Ammon's horn (tissue), 1 donor: ENCODE measurements around the gene C21orf58.

ENCODE experiments used
- DNase-seq: peaks from one replicate; pipeline ENCODE4 v3.0.0-alpha.2; 2016; ENCODE audit warnings: low spot score

C21orf58 gene

DNA sequence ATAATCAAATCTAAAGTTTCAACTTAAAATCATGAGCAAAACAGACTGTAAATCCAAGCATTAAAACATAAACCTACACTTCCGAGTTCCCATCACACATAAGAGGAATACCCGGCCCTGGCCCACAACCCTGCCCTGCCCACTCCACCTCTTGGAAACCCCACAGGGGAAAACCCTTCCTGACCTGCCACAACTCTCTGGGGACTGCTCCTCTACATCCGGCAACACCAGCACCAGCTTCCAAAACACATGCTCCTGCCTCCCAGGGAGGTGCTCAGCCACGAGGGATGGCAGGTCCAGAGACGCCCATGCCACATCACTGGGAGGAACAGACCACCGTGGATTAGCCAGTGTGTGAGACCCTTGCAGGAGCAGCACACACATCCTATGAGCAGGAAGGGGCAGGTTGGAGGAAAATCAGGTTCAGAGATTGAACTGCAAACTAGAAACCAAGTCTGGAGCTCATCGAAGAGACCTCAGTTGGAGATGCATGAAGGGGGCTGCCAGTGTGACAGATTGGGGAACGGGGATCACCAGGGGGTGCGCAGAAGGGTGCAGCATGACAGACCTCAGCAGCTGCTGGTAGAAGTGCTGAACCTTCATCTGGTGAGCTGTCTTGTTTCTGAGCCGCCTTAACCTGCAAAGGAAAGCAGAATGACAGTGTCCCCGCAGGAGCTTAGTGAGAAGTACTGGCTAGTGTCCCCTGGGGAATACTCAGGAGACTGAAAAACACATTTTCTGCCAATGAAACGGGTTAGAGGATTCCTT lies 69.3 kb downstream of the C21orf58 start:
- no peak for DNase-seq

DNA sequence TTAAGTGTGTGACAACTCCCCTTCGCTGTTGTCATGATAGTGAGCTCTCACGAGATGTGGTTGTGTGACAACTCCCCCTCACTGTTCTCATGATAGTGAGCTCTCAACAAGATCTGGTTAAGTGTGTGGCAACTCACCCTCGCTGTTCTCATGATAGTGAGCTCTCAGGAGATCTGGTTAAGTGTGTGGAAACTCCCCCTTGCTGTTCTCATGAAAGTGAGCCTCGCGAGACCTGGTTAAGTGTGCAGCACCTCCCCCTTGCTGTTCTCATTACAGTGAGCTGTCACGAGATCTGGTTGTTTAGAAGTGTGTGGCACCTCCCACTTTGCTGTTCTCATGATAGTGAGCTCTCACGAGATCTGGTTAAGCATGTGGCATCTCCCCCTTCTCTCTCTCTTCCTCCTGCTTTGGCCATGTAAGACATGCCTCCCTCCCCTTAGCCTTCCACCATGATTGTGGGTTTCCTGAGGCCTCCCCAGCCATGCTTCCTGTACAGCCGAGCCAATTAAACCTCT lies 70.0 kb downstream of the C21orf58 start:
- no peak for DNase-seq

DNA sequence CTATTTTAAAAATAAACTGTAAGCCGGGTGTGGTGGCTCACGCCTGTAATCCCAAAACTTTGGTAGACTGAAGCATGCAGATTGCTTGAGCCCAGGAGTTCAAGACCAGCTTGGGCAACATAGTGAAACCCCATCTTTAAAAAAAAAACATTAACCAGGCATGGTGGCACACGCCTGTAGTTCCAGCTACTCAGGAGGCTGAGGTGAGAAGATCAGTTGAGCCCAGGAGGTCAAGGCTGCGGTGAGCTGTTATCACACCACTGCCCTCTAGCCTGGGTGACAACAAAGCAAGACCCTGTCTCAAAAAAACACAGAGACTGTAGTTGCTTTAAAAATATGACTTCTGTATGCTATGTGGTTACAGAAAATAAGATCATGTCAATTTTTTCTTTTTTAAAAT lies 70.8 kb downstream of the C21orf58 start:
- DNase-seq = no peak
